ENCODE data around the gene CCDC187. TPM values are rescaled to one million over a fixed set of nuclear protein-coding genes. Genes with fewer than 3 reads are reported as not detected.

CCDC187 gene
- total and polyA plus RNA-seq, 2 of the 4 experiments (the other 2 are of a cell fraction): not detected

GRCh38 chr9:136304981-136305380 is 1.1 kb upstream of the CCDC187 start:
- no peaks in the 10 kb centered on the region for H3K36me3 ChIP-seq (ENCODE audit: control insufficient read depth, insufficient read depth, low read length)
- H3K23ac ChIP-seq (ENCODE audit: low read depth, low read length): no peak overlapping the region
- no peak overlapping the region for H4K5ac ChIP-seq (ENCODE audit: low read depth, low read length)
- H3K4me1 ChIP-seq (ENCODE audit: control insufficient read depth, insufficient read depth, low read length): no peaks in the 10 kb centered on the region
- no peak overlapping the region for H2BK120ac ChIP-seq (ENCODE audit: low read depth, low read length)
- ChIA-PET POLR2A (ENCODE audit: unreplicated experiment) (no interaction called here), CTCF (no interaction called here)
- no peak overlapping the region for H3K4ac ChIP-seq (ENCODE audit: low read depth, low read length)
- H3K4me3 ChIP-seq (ENCODE audit: insufficient read depth, low read depth, low read length): no peak overlapping the region
- no peak overlapping the region for H2BK5ac ChIP-seq (ENCODE audit: low read depth, low read length, poor library complexity, severe bottlenecking)
- no peak overlapping the region for H2AK9ac ChIP-seq (replicated peaks; ENCODE audit: low read depth, low read length, poor library complexity)
- H3K9me1 ChIP-seq (ENCODE audit: insufficient read depth, low read length): peaks cover 11% of the 10 kb centered on the region
- no peak overlapping the region for H3K27ac ChIP-seq (ENCODE audit: insufficient read depth, low read length)
- no TSS peak for BruUV-seq (replicated peaks)
- H3K14ac ChIP-seq (replicated peaks; ENCODE audit: low read depth, low read length): no peak overlapping the region
- H2BK20ac ChIP-seq (ENCODE audit: low read depth, low read length): no peak overlapping the region
- no peak overlapping the region for H2BK15ac ChIP-seq (ENCODE audit: low read depth, low read length)
- no CpG with 5 or more reads among the region's 13 CpGs for WGBS, 2 experiments (ENCODE audit: extremely low coverage in 2 of 2, insufficient read length in 1 of 2)
- H4K20me1 ChIP-seq (ENCODE audit: insufficient read depth, low read length): no peaks in the 10 kb centered on the region
- H3K79me1 ChIP-seq (ENCODE audit: low read depth in 1 of 2, low read length in 2 of 2): no peaks in the 10 kb centered on the region
- H3K9ac ChIP-seq (ENCODE audit: low read depth, low read length): no peak overlapping the region
- H3K4me2 ChIP-seq (ENCODE audit: low read depth, low read length): no peak overlapping the region
- no peak for ATAC-seq (ENCODE audit: low read depth)
- no peak overlapping the region for H3K18ac ChIP-seq (ENCODE audit: low read depth, low read length)
- H3K9me3 ChIP-seq (ENCODE audit: control insufficient read depth, insufficient read depth, low read length): no peaks in the 10 kb centered on the region
- intact Hi-C loops (cut with micrococcal nuclease) (no loop called here), dilution Hi-C loops (cut with HindIII; ENCODE audit: low sequenced_read_pairs, unreplicated experiment) (no loop called here), in situ Hi-C loops (cut with MboI; ENCODE audit: low sequenced_read_pairs) (no loop called here)
- H3K27me3 ChIP-seq (ENCODE audit: control insufficient read depth, insufficient read depth, low read length): peaks cover 6% of the 10 kb centered on the region; the same call in 1 of the 2 replicates
- no peak overlapping the region for H2AK5ac ChIP-seq (ENCODE audit: low read depth, low read length)
- H4K91ac ChIP-seq (ENCODE audit: insufficient read depth, low read depth, low read length): no peak overlapping the region
- no peak overlapping the region for H3K56ac ChIP-seq (ENCODE audit: extremely low read depth, insufficient read depth, low read length)
- DNase-seq: no peak
- no peak overlapping the region for H2AFZ ChIP-seq (replicated peaks; ENCODE audit: low read length, poor library complexity)
- no peak overlapping the region for H4K8ac ChIP-seq (ENCODE audit: low read depth in 2 of 2, low read length in 2 of 2)
- TF ChIP-seq CHD1 (IDR thresholded peaks at IDR 0.05; ENCODE audit: low read depth, low read length) (no peak), SMC3 (IDR thresholded peaks at IDR 0.05; ENCODE audit: low read depth, low read length) (no peak), MXI1 (IDR thresholded peaks at IDR 0.05; ENCODE audit: borderline replicate concordance, low read depth, low read length) (no peak), RFX5 (IDR thresholded peaks at IDR 0.05; ENCODE audit: low read depth, low read length) (no peak), CTCF (conservative IDR thresholded peaks at IDR 0.05; ENCODE audit: low read depth, low read length) (no peak), FOS (IDR thresholded peaks at IDR 0.05; ENCODE audit: low read depth, low read length) (no peak), RCOR1 (IDR thresholded peaks at IDR 0.05; ENCODE audit: insufficient replicate concordance, low read length) (no peak), NFE2L2 (IDR thresholded peaks at IDR 0.05; ENCODE audit: low read depth, low read length) (no peak), MAFK (IDR thresholded peaks at IDR 0.05; ENCODE audit: low read depth, low read length) (no peak)
- TF ChIP-seq, protein P1, sequence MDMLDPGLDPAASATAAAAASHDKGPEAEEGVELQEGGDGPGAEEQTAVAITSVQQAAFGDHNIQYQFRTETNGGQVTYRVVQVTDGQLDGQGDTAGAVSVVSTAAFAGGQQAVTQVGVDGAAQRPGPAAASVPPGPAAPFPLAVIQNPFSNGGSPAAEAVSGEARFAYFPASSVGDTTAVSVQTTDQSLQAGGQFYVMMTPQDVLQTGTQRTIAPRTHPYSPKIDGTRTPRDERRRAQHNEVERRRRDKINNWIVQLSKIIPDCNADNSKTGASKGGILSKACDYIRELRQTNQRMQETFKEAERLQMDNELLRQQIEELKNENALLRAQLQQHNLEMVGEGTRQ (IDR thresholded peaks at IDR 0.05; ENCODE audit: low read depth, low read length): no peak
- TF ChIP-seq, protein P2, sequence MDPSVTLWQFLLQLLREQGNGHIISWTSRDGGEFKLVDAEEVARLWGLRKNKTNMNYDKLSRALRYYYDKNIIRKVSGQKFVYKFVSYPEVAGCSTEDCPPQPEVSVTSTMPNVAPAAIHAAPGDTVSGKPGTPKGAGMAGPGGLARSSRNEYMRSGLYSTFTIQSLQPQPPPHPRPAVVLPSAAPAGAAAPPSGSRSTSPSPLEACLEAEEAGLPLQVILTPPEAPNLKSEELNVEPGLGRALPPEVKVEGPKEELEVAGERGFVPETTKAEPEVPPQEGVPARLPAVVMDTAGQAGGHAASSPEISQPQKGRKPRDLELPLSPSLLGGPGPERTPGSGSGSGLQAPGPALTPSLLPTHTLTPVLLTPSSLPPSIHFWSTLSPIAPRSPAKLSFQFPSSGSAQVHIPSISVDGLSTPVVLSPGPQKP (IDR thresholded peaks at IDR 0.05; ENCODE audit: borderline replicate concordance, low read depth, low read length): no peak
